HUES48 (cell line): Measurements from ENCODE around the gene LIN9.
"Not testable (repeated sequence)": the region's sequence is repeated elsewhere in the genome, so short reads cannot be mapped to it uniquely, and the experiment has no call there.

Source experiments
- H3K27ac ChIP-seq: one replicate; pipeline ENCODE4 v1.7.0; 2013; ENCODE audit warnings: low read depth, low read length, inconsistent platforms
- H3K27me3 ChIP-seq: 2 replicates; pipeline ENCODE4 v1.6.1; 2013; ENCODE audit warnings: mild to moderate bottlenecking, low read length; ENCODE audit not compliant: control insufficient read depth, insufficient read depth
- H3K36me3 ChIP-seq: 2 replicates; pipeline ENCODE4 v1.6.1; 2013; ENCODE audit warnings: low read length; ENCODE audit not compliant: control insufficient read depth, insufficient read depth
- H3K4me1 ChIP-seq: 2 replicates; pipeline ENCODE4 v1.6.1; 2013; ENCODE audit warnings: mild to moderate bottlenecking, low read length; ENCODE audit not compliant: control insufficient read depth, insufficient read depth
- H3K4me3 ChIP-seq: 2 replicates; pipeline ENCODE4 v1.5.1; 2013; ENCODE audit warnings: mild to moderate bottlenecking, low read depth, low read length
- H3K9ac ChIP-seq: 2 replicates; pipeline ENCODE4 v1.6.1; 2013; ENCODE audit warnings: mild to moderate bottlenecking, low read depth, low read length, moderate library complexity
- H3K9me3 ChIP-seq: 2 replicates; pipeline ENCODE4 v1.6.1; 2013; ENCODE audit warnings: low read length; ENCODE audit not compliant: control insufficient read depth, insufficient read depth

LIN9 gene

GRCh38 chr1:226212545-226212944 is 96.4 kb downstream of the LIN9 start:
- H3K4me3 ChIP-seq = no peak overlapping the region
- H3K9me3 ChIP-seq = no peaks in the 10 kb centered on the region
- peaks cover 46% of the 10 kb centered on the region for H3K4me1 ChIP-seq
- no peaks in the 10 kb centered on the region for H3K36me3 ChIP-seq
- H3K9ac ChIP-seq = no peak overlapping the region
- H3K27ac ChIP-seq = no peak overlapping the region
- peaks cover 10% of the 10 kb centered on the region; the same call in 1 of the 2 replicates for H3K27me3 ChIP-seq

GRCh38 chr1:226211181-226211821 is 97.7 kb downstream of the LIN9 start:
- H3K9me3 ChIP-seq = no peaks in the 10 kb centered on the region
- H3K4me1 ChIP-seq = peaks cover 44% of the 10 kb centered on the region
- H3K9ac ChIP-seq = no peak overlapping the region
- H3K36me3 ChIP-seq = no peaks in the 10 kb centered on the region
- peaks cover 10% of the 10 kb centered on the region; the same call in 1 of the 2 replicates for H3K27me3 ChIP-seq
- H3K27ac ChIP-seq = peak overlapping the region; percentile 45
- H3K4me3 ChIP-seq = no peak overlapping the region

- peak overlapping the region; percentile 45 for H3K27ac ChIP-seq
- peaks cover 38% of the 10 kb centered on the region for H3K4me1 ChIP-seq
- H3K9me3 ChIP-seq = no peaks in the 10 kb centered on the region
- no peak overlapping the region for H3K4me3 ChIP-seq
- no peaks in the 10 kb centered on the region for H3K36me3 ChIP-seq
- H3K27me3 ChIP-seq = peaks cover 10% of the 10 kb centered on the region; the same call in 1 of the 2 replicates
- no peak overlapping the region for H3K9ac ChIP-seq
These were observed 98.3 kb downstream of the LIN9 start for GRCh38 chr1:226210571-226211176.

GRCh38 chr1:226209307-226210059 is 99.5 kb downstream of the LIN9 start:
- H3K27ac ChIP-seq = no peak overlapping the region
- peaks cover 31% of the 10 kb centered on the region for H3K4me1 ChIP-seq
- no peaks in the 10 kb centered on the region for H3K9me3 ChIP-seq
- H3K36me3 ChIP-seq = no peaks in the 10 kb centered on the region
- H3K4me3 ChIP-seq = no peak overlapping the region
- no peak overlapping the region for H3K9ac ChIP-seq
- H3K27me3 ChIP-seq = peaks cover 10% of the 10 kb centered on the region; the same call in 1 of the 2 replicates

- Histone ChIP-seq H3K9me3 (no peaks in the 10 kb centered on the region), H3K4me3 (no peak overlapping the region), H3K4me1 (peaks cover 29% of the 10 kb centered on the region), H3K27me3 (peaks cover 10% of the 10 kb centered on the region; the same call in 1 of the 2 replicates), H3K9ac (no peak overlapping the region), H3K27ac (no peak overlapping the region), H3K36me3 (no peaks in the 10 kb centered on the region)
These were observed 101.9 kb downstream of the LIN9 start for GRCh38 chr1:226207048-226207447.

- peaks cover 1% of the 10 kb centered on the region; the same call in 1 of the 2 replicates for H3K27me3 ChIP-seq
- no peaks in the 10 kb centered on the region for H3K9me3 ChIP-seq
- no peak overlapping the region for H3K9ac ChIP-seq
- H3K4me3 ChIP-seq = no peak overlapping the region
- H3K27ac ChIP-seq = no peak overlapping the region
- H3K4me1 ChIP-seq = peaks cover 8% of the 10 kb centered on the region
- H3K36me3 ChIP-seq = no peaks in the 10 kb centered on the region
These were observed 104.8 kb downstream of the LIN9 start for GRCh38 chr1:226204198-226204597.

GRCh38 chr1:226203655-226204054 is 105.3 kb downstream of the LIN9 start:
- Histone ChIP-seq H3K9ac (no peak overlapping the region), H3K27ac (no peak overlapping the region), H3K9me3 (no peaks in the 10 kb centered on the region), H3K27me3 (no peaks in the 10 kb centered on the region), H3K4me1 (peaks cover 8% of the 10 kb centered on the region), H3K4me3 (no peak overlapping the region), H3K36me3 (no peaks in the 10 kb centered on the region)

- H3K9ac ChIP-seq = no peak overlapping the region
- no peak overlapping the region for H3K4me3 ChIP-seq
- no peaks in the 10 kb centered on the region for H3K36me3 ChIP-seq
- H3K27me3 ChIP-seq = no peaks in the 10 kb centered on the region
- no peaks in the 10 kb centered on the region for H3K9me3 ChIP-seq
- H3K4me1 ChIP-seq = peaks cover 8% of the 10 kb centered on the region
- H3K27ac ChIP-seq = no peak overlapping the region
These were observed 105.7 kb downstream of the LIN9 start for GRCh38 chr1:226203240-226203639.

GRCh38 chr1:226202666-226203065 is 106.3 kb downstream of the LIN9 start:
- H3K4me3 ChIP-seq, H3K9ac ChIP-seq, H3K4me1 ChIP-seq, H3K27me3 ChIP-seq, H3K9me3 ChIP-seq, H3K36me3 ChIP-seq, H3K27ac ChIP-seq: not testable (repeated sequence)

GRCh38 chr1:226202246-226202645 is 106.7 kb downstream of the LIN9 start:
- Histone ChIP-seq H3K4me1 (peaks cover 8% of the 10 kb centered on the region), H3K9me3 (no peaks in the 10 kb centered on the region), H3K9ac (no peak overlapping the region), H3K36me3 (no peaks in the 10 kb centered on the region), H3K27ac (no peak overlapping the region), H3K27me3 (no peaks in the 10 kb centered on the region), H3K4me3 (no peak overlapping the region)

GRCh38 chr1:226201029-226201593 is 107.9 kb downstream of the LIN9 start:
- no peaks in the 10 kb centered on the region for H3K36me3 ChIP-seq
- no peaks in the 10 kb centered on the region for H3K27me3 ChIP-seq
- no peak overlapping the region for H3K9ac ChIP-seq
- peaks cover 8% of the 10 kb centered on the region for H3K4me1 ChIP-seq
- H3K4me3 ChIP-seq = no peak overlapping the region
- H3K9me3 ChIP-seq = no peaks in the 10 kb centered on the region
- no peak overlapping the region for H3K27ac ChIP-seq
